Natural killer cell (primary cell): ENCODE results near the gene AKAP7. TPM values are rescaled to one million over a fixed set of nuclear protein-coding genes. Genes with fewer than 3 reads are reported as not detected.
A peak's percentile ranks its signal among the peaks of the same experiment; 100 is the strongest.

Experiments used
- ATAC-seq, 3 donors: fragments of 150-1000 bp in 2 of 3; fragments of 200-7000 bp in 1 of 3; cut with Tn5 transposase; 1 replicate in 1 of 3; 2 replicates in 2 of 3; pipeline ENCODE4 v1.10.0; 2021; ENCODE audit warnings: mild to moderate bottlenecking in 2 of 3, moderate library complexity in 2 of 3
- DNase-seq, 2 donors: peaks; one replicate each; pipeline versions ENCODE4 v3.0.0 to v3.0.0-alpha.2; 2013 to 2021; ENCODE audit warnings: mixed read lengths in 1 of 2
- H3K27ac ChIP-seq: one replicate; pipeline ENCODE4 v1.5.1; 2013; ENCODE audit warnings: mild to moderate bottlenecking, low read length
- H3K27me3 ChIP-seq: one replicate; pipeline ENCODE4 v1.6.1; 2013; ENCODE audit warnings: low read length; ENCODE audit not compliant: control insufficient read depth, insufficient read depth
- H3K36me3 ChIP-seq: one replicate; pipeline ENCODE4 v1.6.1; 2013; ENCODE audit warnings: low read length; ENCODE audit not compliant: control insufficient read depth, insufficient read depth
- H3K4me1 ChIP-seq: one replicate; pipeline ENCODE4 v1.6.1; 2013; ENCODE audit warnings: low read length; ENCODE audit not compliant: control insufficient read depth, insufficient read depth
- H3K4me3 ChIP-seq: one replicate; pipeline ENCODE4 v1.5.1; 2013; ENCODE audit warnings: low read length
- H3K9me3 ChIP-seq: one replicate; pipeline ENCODE4 v1.6.1; 2013; ENCODE audit warnings: low read length; ENCODE audit not compliant: control insufficient read depth, insufficient read depth
- H3K27ac Mint-ChIP-seq, 2 donors: one replicate each; pipeline ENCODE4 v1.8.0; 2022; ENCODE audit warnings: mild to moderate bottlenecking in 2 of 2, mixed read lengths in 2 of 2, moderate library complexity in 1 of 2
- H3K27me3 Mint-ChIP-seq, 2 donors: one replicate each; pipeline ENCODE4 v1.8.0; 2022; ENCODE audit warnings: low read depth in 2 of 2, mixed read lengths in 2 of 2
- H3K36me3 Mint-ChIP-seq: one replicate; pipeline ENCODE4 v1.8.0; 2022; ENCODE audit warnings: mixed read lengths
- H3K4me1 Mint-ChIP-seq, 2 donors: one replicate each; pipeline ENCODE4 v1.8.0; 2022; ENCODE audit warnings: mixed read lengths in 2 of 2
- H3K4me3 Mint-ChIP-seq: one replicate; pipeline ENCODE4 v1.8.0; 2022; ENCODE audit warnings: mild to moderate bottlenecking, moderate library complexity, mixed read lengths
- H3K9me3 Mint-ChIP-seq, 2 donors: one replicate each; pipeline ENCODE4 v1.8.0; 2022; ENCODE audit warnings: mixed read lengths in 2 of 2
- WGBS: methylation state at CpG from one replicate; pipeline ENCODE4 v1.1.7; 2013; ENCODE audit warnings: missing lambda C conversion rate; ENCODE audit not compliant: insufficient coverage; 5-methylcytosine and 5-hydroxymethylcytosine counted together
- intact Hi-C: fragments of 100-400 bp; cut with micrococcal nuclease; formaldehyde crosslinking; loops from one replicate; pipeline ENCODE4 v1.14.2; 2022
- total RNA-seq, 4 donors: library from RNA; stranded (reverse); fragments of 120-200 nt in 1 of 4; gene quantifications; one replicate each; pipeline versions ENCODE4 v1.2.3 to v1.2.4, GENCODE V29; 2013 to 2022
- TF ChIP-seq, protein P1 (sequence below): fragments of 200-600 bp; IDR thresholded peaks from one replicate; pipeline ENCODE4 v1.8.0; 2022; ENCODE audit warnings: antibody characterized with exemption

Gene AKAP7
- total RNA-seq, 3 donors from 2014 or later (not counting 1 experiment from before 2014, with no cell fraction given), result 13.5 to 21.0 (median 14.7) TPM

DNA sequence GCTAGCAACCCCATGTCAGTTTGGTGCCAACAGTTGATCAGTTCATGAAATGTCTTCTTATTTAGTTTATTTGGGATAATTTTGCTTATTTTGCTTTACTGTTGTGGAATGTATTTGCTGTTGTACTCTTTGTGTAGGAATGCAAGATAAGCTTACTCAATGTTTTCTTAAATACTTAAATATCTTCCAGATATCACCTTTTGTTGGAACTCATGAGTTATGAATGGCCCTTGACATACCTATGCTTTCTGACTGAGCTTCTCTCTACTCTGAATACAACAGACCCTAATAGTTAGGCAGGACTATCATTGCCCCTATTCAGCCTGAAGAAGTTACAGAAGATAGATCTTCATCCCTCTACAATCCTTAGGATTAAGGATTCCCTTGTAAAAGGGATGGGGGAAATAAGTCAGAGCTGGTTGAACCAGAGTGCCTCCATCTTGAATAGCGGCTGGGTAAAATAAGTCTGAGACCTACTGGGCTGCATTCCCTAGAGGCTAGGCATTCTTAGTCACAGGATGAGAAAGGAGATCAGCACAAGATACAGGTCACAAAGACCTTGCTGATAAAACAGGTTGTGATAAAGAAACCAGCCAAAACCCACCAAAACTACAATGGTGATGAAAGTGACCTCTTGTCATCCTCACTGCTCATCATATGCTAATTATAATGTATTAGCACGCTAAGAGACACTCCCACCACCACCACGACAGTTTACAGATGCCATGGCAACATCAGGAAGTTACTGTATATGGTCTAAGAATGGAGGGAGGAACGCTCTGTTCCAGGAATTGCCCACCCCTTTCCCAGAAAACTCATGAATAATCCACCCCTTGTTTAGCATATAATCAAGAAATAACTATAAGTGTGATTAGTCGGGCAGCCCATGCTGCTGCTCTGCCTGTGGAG lies 196.9 kb downstream of the AKAP7 start:
- no peaks in the 10 kb centered on the region for H3K9me3 Mint-ChIP-seq
- DNase-seq (no peak), ATAC-seq (peak in 1 of 3 donors; percentile 81)
- Histone ChIP-seq H3K36me3 (no peaks in the 10 kb centered on the region), H3K4me1 (no peaks in the 10 kb centered on the region), H3K9me3 (no peaks in the 10 kb centered on the region), H3K4me3 (no peak overlapping the region), H3K27ac (no peak overlapping the region), H3K27me3 (no peaks in the 10 kb centered on the region)
- TF ChIP-seq, protein P1, sequence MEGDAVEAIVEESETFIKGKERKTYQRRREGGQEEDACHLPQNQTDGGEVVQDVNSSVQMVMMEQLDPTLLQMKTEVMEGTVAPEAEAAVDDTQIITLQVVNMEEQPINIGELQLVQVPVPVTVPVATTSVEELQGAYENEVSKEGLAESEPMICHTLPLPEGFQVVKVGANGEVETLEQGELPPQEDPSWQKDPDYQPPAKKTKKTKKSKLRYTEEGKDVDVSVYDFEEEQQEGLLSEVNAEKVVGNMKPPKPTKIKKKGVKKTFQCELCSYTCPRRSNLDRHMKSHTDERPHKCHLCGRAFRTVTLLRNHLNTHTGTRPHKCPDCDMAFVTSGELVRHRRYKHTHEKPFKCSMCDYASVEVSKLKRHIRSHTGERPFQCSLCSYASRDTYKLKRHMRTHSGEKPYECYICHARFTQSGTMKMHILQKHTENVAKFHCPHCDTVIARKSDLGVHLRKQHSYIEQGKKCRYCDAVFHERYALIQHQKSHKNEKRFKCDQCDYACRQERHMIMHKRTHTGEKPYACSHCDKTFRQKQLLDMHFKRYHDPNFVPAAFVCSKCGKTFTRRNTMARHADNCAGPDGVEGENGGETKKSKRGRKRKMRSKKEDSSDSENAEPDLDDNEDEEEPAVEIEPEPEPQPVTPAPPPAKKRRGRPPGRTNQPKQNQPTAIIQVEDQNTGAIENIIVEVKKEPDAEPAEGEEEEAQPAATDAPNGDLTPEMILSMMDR, result no peak
- 95% methylated on average over 2 of the region's 5 CpGs for WGBS
- intact Hi-C loops, result no loop called here
- H3K4me3 Mint-ChIP-seq, result no peak overlapping the region
- no peak overlapping the region for H3K27ac Mint-ChIP-seq
- no peaks in the 10 kb centered on the region for H3K4me1 Mint-ChIP-seq
- no peaks in the 10 kb centered on the region for H3K27me3 Mint-ChIP-seq
- H3K36me3 Mint-ChIP-seq, result no peaks in the 10 kb centered on the region

Other genes starting within 250 kb of the AKAP7 start
- 10 to 100 TPM in 2 of 3 donors, 1 to 10 TPM in 1; 6.8 to 11.4 (median 11.0) TPM for gene EPB41L2, start 72.2 kb upstream of the AKAP7 start, total RNA-seq